Stimulated activated CD4-positive, alpha-beta T cell treated with anti-CD3 and anti-CD28 coated beads, Interleukin-1b, Interleukin-23, amount 100 ng/mL, for 1 hour (primary cell): ENCODE measurements around the gene SRL.
A peak's percentile ranks its signal among the peaks of the same experiment; 100 is the strongest.
"Not testable (repeated sequence)": the region's sequence is repeated elsewhere in the genome, so short reads cannot be mapped to it uniquely, and the experiment has no call there.

ENCODE experiments used
- DNase-seq, 2 donors: peaks; one replicate each; pipeline ENCODE4 v3.0.0-alpha.2; 2020; ENCODE audit warnings: low read depth in 2 of 2

SRL gene

GRCh38 chr16:4261557-4262172, 19.8 kb upstream of the SRL start:
- DNase-seq = peak in 1 of 2 donors; percentile 19

DNA sequence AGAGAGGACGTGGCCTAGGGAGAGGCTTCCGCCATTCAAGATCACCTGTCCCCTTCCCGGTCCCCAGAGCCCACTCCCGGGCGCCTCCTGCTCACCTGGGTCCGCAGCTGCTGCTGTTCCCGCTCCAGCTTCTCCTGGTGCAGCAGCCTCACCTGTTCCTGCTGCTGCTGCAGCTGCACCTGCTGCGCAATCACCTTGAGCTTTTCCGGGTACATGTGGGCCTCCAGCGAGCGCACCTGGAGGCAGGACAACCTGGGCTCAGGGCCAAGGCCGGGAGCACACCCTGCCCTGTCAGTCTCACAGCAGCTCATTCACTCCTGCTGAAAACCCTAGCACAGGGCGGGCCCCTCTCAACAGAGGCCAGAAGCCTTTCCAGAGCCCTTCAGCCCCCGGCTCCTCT, 18.5 kb upstream of the SRL start:
- no peak for DNase-seq

- no peak for DNase-seq
Observed at GRCh38 chr16:4257646-4258556, 16.0 kb upstream of the SRL start.

GRCh38 chr16:4253394-4254150, 11.7 kb upstream of the SRL start:
- DNase-seq = peak; percentile 99

DNA sequence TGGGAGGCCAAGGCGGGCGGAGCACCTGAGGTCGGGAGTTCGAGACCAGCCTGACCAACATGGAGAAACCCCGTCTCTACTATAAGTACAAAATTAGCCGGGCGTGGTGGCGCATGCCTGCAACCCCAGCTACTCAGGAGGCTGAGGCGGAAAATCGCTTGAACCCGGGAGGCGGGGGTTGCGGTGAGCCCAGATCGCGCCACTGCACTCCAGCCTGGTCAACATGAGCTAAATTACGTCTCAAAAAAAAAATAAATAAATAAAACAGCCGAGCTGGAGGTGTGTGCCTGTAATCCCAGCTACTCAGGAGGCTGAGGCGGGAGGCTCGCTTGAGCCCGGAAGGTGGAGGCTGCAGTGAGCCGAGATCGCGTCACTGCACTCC, 11.1 kb upstream of the SRL start:
- DNase-seq = not testable (repeated sequence)

- no peak for DNase-seq
Observed at GRCh38 chr16:4249530-4250308, 7.8 kb upstream of the SRL start.

DNA sequence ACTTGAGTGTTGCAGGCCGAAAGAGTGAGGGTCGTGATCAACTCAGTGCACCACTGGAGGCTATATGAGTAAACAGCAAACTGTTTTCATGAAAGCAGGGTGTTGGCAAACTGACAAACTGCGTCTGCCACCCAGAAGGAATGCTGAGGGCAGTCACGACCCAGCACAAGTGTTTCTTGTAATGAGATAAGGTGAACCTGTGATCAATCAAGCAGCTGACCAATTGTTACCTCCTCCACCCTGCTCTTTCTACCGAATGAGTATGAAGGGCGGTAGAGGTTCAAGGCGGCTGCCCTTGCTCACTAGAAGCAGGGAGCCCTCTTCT, 5.5 kb upstream of the SRL start:
- DNase-seq = no peak

DNA sequence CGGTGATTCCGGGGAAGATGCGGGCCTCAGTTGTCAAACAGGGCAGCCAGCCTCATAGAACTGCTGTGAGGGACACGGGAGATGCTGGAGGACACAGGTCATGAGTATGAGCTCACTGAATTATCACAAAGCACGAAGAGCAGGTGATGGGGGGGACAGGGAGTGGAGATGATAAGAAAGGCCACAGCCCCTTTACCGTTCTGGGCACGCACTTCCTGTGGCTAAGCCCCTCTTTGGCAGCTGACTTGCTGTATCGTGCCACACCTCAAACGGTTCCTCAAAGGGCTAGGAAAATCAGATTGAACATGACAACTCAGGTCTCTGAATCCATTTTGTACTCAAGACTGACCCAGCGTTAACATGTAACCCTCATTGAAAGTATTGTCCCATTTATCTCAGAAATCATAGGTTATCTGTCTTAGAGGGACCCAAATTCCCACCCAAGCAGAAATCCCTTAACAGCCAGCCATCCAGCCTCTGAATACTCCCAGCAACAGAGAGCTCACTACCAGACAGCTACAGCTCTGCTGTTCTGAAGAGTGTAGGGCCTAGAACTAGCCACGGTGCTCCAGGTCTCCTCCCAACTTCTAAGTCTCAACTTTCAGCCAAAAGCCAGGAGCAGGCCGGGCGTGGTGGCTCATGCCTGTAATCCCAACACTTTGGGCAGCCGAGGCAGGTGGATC, 5.0 kb upstream of the SRL start:
- DNase-seq = no peak

DNA sequence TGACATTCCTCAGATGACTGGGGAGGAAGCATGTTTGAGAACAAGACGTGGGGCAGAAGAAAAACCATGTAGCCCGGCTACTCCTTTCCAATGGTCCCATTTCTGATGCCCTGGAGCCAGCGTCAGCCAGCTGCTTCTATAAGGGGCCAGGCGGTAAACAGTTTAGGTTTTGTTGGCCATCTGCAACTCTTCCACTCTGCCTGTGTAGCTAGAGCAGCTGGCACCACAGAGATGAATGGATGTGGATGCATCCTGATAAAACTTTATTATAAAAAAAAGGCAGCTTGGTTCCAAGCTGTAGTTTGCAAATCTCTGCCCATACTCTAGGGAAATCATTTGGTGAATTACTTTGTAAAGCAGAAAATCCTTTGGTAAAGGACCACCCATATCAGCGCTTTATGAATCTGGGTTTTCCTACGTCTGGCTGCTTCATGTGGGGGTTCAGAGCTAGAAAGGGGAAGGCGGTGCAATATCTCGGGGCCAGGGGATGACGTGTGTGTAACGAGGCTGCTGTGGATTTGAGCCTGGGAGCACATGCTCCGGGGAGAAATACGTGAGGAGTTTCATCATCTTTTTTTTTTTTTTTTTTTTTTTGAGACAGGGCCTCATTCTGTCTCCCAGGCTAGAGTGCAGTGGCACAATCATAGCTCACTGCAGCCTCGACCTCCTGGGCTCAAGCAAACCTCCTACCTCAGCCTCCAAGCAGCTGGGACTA, 3.4 kb upstream of the SRL start:
- DNase-seq = no peak

DNA sequence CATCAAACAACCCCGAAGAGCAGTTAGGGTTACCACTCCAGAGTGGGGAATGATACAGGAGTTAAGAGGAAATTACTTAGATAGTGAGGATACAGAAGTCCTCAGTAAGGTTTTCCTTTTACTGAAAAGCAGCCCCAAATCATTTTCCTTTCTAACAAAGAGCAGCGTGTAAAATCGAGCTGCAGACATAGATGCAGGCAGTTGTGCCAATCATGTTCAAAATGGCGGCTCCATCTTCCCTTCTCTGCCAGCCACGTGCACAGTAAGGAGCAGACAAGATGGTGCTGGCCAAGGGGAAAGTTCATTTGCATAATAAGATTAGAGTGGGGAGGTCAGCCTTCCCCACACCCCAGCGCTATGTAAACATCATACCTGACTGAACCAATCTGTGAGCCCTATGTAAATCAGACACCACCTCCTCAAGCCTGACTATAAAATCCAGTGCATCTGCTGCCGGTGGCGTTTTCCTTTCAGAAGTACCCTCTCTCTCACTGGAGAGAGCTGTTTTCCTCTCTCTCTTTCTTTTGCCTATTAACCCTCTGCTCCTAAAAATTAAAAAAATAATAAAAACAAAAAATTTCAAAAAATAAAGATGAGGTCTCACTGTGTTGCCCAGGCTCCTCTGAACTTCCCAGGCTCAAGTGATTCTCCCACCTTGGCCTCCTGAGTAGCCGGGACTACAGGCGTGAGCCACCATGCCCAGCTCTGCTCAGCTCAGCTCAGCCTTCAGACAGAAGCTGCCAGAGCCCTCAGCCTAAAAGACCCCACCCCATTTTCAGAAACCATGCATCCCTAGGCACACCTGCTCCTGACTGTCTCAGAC, 2.6 kb upstream of the SRL start:
- no peak for DNase-seq

GRCh38 chr16:4241258-4241927, 487 bp downstream of the SRL start:
- DNase-seq = no peak

- DNase-seq = no peak
Observed at GRCh38 chr16:4240624-4241023, 1.3 kb downstream of the SRL start.

DNA sequence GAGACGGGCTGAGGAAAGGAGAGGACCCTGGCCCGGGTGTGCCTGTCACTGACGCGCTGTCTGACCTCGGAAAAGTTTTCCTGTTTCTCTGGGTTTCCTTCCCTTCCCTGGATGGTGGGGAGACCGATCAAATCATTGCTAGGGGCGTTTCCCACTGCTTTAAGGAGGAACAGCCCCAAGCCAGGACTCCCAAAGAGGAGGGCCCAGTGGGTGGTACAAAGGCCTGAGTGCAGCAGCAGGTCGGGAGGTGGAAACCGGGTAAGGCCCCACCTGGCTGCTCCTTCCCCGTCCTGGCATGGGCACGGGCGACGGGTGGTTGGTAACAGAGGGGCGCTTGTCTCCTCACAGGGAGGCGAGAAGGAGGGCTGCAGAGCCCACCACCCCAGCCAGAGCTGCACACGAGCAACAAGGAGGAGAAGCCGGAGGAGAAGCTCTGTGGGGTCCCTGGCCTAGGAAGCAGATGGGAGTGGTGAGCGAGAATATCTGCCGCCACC, 2.2 kb downstream of the SRL start:
- DNase-seq = no peak

DNA sequence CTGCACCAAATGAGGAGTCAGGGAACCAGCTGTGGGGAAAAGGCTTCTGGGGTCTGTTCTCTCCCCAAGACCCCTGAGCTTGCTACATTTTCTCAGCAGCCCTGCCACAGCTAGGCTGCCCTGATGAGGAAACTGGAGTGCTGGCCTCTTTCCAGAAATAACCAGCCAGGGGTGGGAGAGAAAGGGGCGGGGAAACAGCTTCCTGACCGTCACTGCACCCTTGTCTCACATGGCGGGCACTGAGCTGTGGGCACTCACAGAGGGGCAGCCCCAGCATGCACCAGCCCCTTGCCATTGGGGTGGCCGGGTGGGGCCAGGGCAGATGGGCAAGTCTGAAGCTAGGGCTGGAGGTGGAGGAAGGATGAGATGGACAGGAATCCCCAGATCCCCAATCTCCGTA, 2.9 kb downstream of the SRL start:
- DNase-seq = no peak

- DNase-seq = no peak
Observed at GRCh38 chr16:4233431-4233830, 8.4 kb downstream of the SRL start.

GRCh38 chr16:4232541-4233386, 9.1 kb downstream of the SRL start:
- no peak for DNase-seq

- DNase-seq = no peak
Observed at GRCh38 chr16:4231886-4232285, 10.0 kb downstream of the SRL start.

- DNase-seq = no peak
Observed at GRCh38 chr16:4231367-4231766, 10.5 kb downstream of the SRL start.
